Femur (tissue), 1 donor: ENCODE results near the gene AMTN.
"Not testable (repeated sequence)": the region's sequence is repeated elsewhere in the genome, so short reads cannot be mapped to it uniquely, and the experiment has no call there.

Source experiments
- DNase-seq: peaks from one replicate; pipeline ENCODE4 v3.0.0-alpha.2; 2017

Gene AMTN, protein sequence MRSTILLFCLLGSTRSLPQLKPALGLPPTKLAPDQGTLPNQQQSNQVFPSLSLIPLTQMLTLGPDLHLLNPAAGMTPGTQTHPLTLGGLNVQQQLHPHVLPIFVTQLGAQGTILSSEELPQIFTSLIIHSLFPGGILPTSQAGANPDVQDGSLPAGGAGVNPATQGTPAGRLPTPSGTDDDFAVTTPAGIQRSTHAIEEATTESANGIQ

GRCh38 chr4:70518269-70518668 lies at the start of gene AMTN:
Gene AMTN (plus strand): TSS chr4:70518569. CDS start chr4:70518778, 209 bp downstream.
- DNase-seq: no peak

DNA sequence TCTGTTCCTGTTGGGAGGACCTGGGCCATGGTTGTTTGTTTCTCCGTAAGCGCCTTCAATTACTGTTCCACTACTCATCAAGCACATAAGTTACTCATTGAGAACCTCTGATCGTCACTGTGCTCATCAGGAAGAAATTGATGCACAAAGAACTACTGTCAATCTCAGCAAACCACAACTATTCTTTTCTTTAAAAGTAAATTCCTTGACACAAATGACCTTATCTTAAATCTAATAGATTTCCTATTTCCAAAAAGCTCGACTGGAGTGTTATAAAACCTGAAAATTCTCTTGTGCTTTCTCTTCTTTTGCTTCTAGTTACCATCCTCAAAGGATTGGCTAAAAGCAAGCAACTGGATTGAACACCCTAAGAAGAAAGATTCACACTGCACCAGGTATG lies 46.5 kb upstream of the AMTN start, which contains the start of gene MUC7:
MUC7 (plus strand) TSS at position 301 of the 400 bp plus-strand sequence. CDS start 1,825 bp downstream, outside the sequence.
- DNase-seq: no peak

GRCh38 chr4:70473679-70474078 lies 44.7 kb upstream of the AMTN start:
- DNase-seq: no peak

DNA sequence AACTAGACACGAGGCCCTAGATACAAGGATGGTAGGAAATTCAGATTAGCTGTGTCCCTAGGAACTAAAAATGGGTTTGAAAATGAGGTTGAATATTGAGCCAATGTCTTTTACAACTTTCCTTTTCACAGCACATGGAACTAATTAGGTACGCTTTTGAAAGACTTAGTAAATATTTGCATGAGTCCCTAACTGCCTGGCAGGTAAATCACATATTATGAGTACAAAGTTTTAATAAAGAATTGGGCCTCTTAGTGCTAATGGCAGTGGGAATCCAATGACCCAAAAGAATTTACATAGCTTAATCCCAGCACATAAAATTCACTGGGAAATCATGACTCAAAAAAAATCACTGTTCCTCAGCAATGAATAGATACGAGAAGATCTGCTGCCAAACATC lies 29.6 kb upstream of the AMTN start:
- DNase-seq: no peak

- no peak for DNase-seq
Observed at GRCh38 chr4:70496231-70496630, 22.1 kb upstream of the AMTN start.

- not testable (repeated sequence) for DNase-seq
Observed at GRCh38 chr4:70501838-70502237, 16.5 kb upstream of the AMTN start.

GRCh38 chr4:70504733-70505132 lies 13.6 kb upstream of the AMTN start:
- DNase-seq: no peak

- peak; percentile 46 for DNase-seq
Observed at GRCh38 chr4:70505151-70505748, 13.1 kb upstream of the AMTN start.

- DNase-seq: no peak
Observed at GRCh38 chr4:70508801-70509200, 9.6 kb upstream of the AMTN start.

GRCh38 chr4:70511365-70511764 lies 7.0 kb upstream of the AMTN start:
- DNase-seq: no peak

DNA sequence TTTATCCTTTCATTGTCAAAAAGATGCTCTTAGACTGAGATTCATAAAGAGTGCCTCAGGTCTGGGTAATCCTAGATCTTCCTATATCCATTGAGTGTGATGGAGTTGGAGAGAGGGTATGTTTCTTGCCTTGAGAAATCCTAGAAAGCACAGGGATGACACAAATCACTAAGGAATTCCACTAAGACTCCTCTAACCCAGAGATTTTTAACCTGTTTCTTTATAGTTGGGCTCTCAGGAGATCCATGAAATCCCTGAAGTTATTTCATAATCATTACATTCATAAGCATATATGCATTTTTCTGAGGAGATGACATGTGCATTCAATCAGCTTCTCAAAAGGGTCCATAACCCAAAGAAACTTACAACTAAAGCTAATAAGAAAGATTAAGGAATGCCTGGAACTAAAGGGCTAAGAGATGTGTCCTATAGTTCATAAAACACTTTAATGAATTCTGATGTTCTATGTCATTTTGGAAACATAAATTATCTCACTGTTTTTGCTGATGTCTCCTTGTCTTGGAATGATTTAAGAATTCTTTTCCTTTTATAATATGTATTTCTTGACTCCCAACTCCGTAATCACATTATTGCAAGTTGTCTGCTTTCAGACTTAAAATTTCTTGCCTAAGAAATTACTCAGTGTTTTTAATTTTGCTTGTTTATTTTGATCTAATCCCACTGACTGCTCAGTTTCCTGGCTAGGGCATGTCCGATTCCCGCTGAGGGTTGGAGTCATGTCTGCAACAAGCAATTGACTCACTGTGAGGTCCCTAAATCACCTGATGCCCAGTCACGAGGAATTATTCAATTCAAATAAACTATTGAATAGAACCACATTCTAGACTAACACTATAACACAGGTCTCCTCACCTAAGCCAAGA lies 2.8 kb upstream of the AMTN start:
- no peak for DNase-seq

DNA sequence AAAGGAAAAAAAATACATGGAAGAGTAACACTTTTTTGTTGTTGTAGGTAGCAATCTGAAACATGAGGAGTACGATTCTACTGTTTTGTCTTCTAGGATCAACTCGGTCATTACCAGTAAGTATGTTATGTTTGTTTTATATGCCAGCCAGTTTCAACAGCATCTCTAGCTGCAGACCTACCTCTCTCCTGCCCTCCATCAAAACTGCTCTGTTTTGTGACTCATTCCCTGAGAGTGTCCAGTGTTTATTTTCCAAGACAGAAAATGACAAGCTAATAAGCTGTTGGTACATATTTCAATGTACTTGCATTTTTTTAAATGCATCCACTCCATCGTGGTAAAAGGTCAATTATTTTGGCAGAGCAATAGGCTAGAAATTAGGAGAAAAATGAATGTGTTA lies 347 bp downstream of the AMTN start:
- DNase-seq: no peak

- DNase-seq: no peak
Observed at GRCh38 chr4:70522626-70523025, 4.3 kb downstream of the AMTN start.

- no peak for DNase-seq
Observed at GRCh38 chr4:70530997-70531396, 12.6 kb downstream of the AMTN start.

DNA sequence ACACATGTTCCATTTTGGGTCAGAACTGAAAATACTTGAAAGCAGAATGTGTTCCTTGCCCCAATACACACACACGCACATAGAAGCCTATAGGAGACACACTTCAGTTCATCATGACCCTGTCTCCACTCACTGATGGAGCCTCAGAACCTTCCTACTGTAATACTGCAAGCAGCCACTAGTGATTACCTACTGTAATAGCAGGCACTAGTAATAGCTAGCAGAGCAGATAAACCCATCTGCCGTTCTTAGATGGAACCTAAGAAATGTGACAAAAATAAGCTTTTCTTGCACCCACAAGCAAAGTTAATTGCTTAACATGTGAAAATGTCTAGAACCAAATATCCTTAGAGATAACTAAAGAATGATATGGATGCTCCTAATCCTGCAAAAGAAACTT lies 13.6 kb downstream of the AMTN start:
- DNase-seq: no peak

DNA sequence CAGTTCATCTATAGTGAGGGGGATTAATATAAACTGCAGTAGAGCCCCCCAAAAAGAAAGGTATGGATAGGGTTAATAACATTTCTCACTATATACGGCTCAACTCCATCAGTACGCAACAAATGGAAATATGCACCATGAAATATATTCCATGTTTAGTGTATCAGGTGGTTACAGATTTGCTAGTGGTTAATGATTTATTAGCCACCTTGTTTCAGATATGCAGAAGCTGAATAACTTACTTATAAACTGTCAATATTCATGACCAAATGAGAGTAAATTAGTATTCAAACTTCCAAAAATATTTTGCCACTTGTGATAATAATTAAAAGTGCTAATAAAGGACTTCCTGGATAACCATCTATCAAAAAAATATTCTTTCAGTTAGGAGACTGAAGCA lies 14.8 kb downstream of the AMTN start:
- DNase-seq: no peak

GRCh38 chr4:70533791-70534190 lies 15.4 kb downstream of the AMTN start:
- no peak for DNase-seq

GRCh38 chr4:70534886-70535285 lies 16.5 kb downstream of the AMTN start:
- not testable (repeated sequence) for DNase-seq

- no peak for DNase-seq
Observed at GRCh38 chr4:70538869-70539268, 20.5 kb downstream of the AMTN start.

DNA sequence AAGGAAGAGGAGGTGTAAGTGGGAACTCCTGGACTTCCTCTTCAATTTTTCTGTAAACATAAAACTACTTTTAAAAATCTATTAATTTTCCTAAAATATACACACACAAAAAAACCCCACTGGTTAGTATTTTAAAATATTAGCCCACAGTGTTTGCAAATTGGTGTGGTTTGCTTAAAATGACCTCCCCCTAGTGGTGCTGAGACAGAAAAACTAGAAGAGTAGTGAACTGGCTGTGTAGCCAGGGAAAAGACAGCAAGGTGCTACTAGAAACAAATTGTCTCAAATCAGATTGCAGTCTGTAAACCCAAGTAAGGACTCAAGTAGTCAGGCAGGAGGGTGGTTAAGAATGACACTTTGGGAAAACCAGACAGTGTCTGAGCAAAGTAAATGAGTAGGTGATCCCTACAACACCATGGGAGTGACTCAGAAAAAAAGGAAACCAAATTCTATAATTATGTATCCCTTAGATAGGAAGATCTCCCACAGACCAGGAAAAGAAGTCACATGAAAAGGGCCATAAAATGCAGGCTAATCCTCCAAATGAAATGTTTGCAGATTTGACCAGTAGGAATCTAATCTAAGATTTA lies 26.0 kb downstream of the AMTN start:
- DNase-seq: no peak

GRCh38 chr4:70556856-70557255 lies 38.5 kb downstream of the AMTN start:
- no peak for DNase-seq

GRCh38 chr4:70559211-70559830 lies 41.0 kb downstream of the AMTN start:
- DNase-seq: peak; percentile 58

DNA sequence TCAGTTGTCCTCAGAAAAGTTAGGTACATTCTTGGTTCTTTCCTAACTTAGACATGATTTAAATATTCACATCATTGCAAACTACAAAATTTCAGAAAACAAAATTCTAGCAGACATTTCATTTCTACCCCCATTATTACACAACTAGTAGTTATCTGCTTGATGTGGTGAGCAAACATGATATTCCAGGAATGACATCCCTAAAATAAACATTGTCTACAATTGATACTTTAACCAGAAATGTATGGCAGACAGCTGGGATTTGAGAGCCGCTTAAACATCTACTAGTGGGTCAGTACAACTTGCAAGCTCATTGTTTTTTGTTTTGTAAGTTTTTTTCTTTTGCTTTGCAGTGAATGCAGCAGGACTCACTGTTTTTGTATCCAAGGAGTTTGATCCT lies 41.6 kb downstream of the AMTN start:
- DNase-seq: no peak
